GM12872 (cell line): Measurements from ENCODE around the gene CADM2.

Experiments
- CTCF ChIP-seq: IDR thresholded peaks from 3 replicates; pipeline ENCODE4 v1.5.1; 2011; ENCODE audit warnings: low read depth, mild to moderate bottlenecking, low read length, moderate library complexity; ENCODE audit not compliant: insufficient read depth

CADM2 gene

DNA sequence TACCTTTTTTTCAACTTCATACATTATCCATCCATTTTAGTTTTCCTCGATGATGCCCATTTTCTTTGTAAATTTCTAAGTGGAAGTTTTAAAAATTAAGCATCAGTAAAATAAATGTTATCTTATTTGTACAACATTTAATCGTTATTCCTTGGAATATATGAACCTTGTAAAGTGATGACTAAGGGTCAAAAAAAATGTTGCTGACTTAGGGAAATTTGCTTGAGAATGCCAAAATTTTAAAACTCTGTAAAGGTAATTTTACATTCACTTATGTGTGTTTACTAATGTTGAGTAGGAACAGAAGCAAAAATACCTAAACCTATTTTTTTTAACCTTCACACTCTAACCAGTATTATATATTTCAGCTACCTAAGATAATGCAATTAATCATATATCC, 1115.0 kb downstream of the CADM2 start:
- TF ChIP-seq CTCF: no peak

GRCh38 chr3:86087160-86087871, 1128.5 kb downstream of the CADM2 start:
- TF ChIP-seq CTCF: no peak

- TF ChIP-seq CTCF: no peak
Observed at GRCh38 chr3:86104154-86104553, 1145.4 kb downstream of the CADM2 start.

GRCh38 chr3:86109434-86109833, 1150.6 kb downstream of the CADM2 start:
- TF ChIP-seq CTCF: no peak
